Kidney glomerular epithelial cell (primary cell): ENCODE data around the gene PARVA.
A peak's percentile ranks its signal among the peaks of the same experiment; 100 is the strongest.
"Not testable (repeated sequence)": the region's sequence is repeated elsewhere in the genome, so short reads cannot be mapped to it uniquely, and the experiment has no call there.

Experiments used
- DNase-seq: peaks from one replicate; lab custom pipeline; 2025; lab: John Stamatoyannopoulos, UW

The PARVA gene

GRCh38 chr11:12503886-12504285 lies 126.5 kb downstream of the PARVA start:
- DNase-seq: no peak

GRCh38 chr11:12505183-12505582 lies 127.8 kb downstream of the PARVA start:
- no peak for DNase-seq

GRCh38 chr11:12506404-12506921 lies 129.1 kb downstream of the PARVA start:
- no peak for DNase-seq

- DNase-seq: no peak
Measured at GRCh38 chr11:12507391-12507790, 130.0 kb downstream of the PARVA start.

DNA sequence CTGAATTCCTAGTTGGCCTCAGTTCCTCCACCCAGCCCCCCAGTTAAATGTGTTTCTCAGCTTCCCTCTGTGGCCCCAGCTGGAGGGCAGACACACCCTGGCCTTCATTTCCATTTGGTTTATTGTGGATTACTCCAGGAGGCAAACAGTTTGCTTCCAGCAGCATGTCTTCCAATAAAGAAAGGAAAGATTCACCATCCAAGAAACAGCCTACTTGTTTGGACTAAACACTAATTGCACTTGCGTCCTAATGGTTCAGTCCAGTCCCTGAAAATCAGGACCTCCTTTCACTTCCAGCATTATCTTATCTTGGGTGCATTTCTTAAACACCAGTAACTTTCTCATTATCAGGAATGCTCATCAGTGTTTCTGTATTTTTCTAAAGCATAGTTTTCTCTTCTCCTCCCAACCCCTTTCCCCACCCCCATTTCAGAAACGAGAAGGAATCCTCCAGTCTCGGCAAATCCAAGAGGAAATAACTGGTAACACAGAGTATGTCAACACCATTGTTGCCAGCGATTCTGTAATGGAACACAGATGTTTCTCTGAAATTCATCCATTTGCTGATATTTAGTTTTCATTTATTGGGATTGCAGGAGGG lies 130.9 kb downstream of the PARVA start:
- DNase-seq: no peak

DNA sequence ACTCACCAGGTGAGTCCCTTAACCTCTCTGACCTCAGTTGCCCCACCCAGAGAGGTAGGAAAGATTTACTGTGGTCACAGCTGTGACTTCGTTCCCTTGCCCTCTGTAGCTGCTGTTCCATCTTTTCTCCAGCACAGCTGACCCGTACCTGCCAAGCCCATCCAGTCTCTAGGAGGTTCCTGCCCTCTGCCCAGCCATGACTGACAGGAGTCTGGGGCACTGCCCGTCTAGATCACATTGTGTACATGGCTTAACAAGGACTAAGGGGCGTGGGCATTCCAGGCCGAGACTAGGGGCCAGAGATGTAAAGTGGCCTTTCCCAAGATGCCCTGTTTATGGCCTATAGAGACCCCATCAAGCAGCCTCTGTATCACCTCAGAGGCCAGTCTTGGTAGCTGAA lies 132.0 kb downstream of the PARVA start:
- no peak for DNase-seq

DNA sequence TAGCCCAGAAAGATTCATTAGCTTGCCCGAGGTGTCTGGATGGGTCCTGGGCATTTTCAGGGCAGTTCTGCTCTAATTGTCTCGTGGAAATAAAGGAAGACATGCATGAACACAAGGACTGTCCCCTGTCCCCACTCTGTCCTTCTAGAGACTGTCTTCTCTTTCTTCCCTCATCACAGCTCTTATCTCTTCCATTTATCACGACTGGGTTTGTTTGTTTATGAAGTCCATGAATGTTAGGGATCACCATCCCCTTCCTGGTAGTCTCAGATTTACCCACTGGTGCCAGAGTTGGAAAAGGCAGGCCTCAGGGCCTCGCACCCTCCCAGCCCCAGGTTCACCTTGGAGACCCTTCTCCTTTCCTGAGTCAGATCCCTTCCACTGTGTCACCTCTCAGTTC lies 134.8 kb downstream of the PARVA start:
- DNase-seq: no peak

DNA sequence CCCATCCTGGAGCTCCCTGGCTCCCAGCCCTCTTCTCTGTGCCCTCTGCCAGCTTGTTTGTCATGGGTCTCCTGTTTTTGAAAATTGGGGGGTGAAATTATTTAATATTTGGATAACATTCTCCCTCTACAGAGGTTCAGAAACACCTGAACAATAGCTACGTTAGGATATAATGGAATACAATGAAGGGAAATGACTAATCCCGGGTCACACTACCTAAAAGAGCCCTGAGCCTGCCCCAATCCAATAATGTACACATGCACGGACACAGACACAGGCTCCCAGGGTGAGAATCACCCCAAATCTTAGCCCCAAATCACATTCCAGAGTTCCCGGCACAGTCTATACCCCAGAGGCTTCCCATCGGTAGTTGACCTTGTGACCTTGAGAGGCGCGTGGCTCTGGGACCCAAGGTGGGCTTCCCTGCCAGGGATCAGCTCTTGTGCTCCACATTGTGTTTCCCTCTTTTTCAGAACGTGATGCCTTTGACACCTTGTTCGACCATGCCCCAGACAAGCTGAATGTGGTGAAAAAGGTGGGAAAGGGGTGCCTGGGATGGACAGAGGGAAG lies 135.5 kb downstream of the PARVA start:
- no peak for DNase-seq

DNA sequence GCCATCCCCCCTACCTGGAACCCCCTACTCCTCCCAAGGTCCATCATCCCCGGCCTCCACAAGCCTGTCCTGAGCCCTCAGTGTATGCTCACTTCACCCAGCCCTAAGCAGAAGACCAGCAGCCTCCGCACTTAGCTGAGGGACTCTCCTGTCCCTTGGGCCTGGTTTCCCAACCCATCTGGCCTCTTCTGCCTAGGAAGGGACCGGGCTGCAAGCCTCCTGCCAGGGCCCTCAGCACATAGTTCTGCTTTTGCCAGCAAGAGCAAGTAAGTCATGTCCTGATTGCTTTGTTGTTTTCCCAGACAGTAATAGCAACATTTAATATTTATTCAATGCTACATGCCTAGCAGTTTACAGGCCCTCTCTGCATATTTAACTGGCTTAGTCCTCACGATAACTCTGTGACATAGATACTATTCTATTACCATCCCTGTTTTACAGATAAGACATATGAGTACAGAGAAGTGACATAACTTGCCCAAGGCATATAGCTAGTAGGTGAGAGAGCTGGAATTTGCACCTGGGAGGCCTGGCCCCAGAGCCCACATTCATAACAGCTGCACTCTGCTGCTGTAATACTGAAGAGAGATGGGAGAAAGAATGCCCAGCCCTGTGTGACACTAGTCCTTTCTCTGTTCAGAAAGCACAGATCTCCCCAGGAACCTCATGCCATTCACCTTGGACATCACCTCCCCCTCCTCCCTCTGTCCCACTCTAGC lies 139.2 kb downstream of the PARVA start:
- no peak for DNase-seq

- no peak for DNase-seq
Measured at GRCh38 chr11:12517306-12517705, 139.9 kb downstream of the PARVA start.

DNA sequence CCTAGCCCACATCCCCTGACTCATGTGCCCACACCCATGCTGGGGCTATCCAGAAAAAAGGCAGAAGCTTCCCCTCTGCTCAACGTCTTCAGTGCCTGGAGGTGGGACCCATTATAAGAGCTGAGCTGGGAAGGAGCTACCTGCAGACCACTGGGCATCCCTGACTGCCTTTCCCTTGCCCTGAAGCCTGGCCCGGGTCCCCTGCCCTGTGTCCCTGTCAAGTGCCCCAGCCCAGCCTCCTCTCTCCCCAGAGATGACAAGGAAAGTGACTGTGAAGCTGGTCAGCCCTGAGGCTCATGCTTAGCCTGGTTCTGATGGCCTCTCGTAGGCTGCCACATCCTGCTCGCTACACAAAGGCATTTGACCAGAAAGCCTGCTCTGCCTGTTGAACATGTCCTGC lies 140.4 kb downstream of the PARVA start:
- no peak for DNase-seq

GRCh38 chr11:12518606-12519385 lies 141.4 kb downstream of the PARVA start:
- DNase-seq: no peak

DNA sequence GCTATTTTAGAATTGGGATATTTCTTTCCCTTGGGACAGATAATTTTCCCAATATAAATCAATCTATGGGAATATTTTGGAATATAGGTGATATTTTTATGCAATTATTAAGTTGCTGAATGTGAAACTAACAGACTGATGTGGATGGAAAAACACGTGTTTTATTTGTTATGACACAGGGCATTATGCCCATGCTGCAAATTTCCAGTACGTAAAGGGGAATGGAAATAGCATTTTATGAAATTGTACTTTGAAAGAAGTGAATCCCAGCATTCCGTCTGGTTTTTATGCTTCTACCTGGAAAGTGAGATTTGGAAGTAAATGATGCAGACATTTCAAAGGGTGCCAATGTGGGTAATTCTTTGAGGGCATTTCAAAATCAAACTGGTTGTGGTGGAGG lies 142.7 kb downstream of the PARVA start:
- no peak for DNase-seq

- DNase-seq: not testable (repeated sequence)
Measured at GRCh38 chr11:12520576-12520975, 143.2 kb downstream of the PARVA start.

GRCh38 chr11:12523180-12523924 lies 146.0 kb downstream of the PARVA start:
- no peak for DNase-seq

GRCh38 chr11:12524865-12525264 lies 147.5 kb downstream of the PARVA start:
- no peak for DNase-seq

DNA sequence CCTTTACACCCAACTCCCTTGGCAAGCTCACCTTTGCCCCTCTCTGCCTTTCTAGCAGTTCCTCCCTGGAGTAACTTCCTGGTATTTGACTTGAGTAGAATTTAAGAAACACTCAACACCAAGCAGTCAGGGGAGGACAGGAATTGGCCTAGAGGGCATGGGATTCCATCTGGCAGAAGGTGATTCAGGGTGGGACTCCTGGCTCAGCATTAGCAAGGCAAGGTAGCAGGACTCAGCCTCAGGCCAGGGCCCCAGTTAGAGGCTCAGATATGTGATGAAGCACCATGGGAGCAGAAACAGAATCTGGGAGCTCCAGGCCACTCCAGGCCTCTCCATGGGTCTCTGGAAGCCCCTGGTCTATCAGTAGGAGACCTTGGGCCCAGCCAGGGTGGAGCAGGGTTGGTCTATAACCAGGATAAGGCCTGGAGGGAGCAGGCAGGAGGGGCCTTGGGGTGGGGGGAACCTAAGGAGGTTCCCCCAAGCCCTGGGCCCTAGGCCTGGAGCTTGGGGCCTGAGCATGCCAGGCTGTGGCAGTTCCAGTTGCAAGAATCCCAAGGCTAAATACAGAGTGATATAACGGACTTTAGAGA lies 148.2 kb downstream of the PARVA start:
- DNase-seq: no peak

DNA sequence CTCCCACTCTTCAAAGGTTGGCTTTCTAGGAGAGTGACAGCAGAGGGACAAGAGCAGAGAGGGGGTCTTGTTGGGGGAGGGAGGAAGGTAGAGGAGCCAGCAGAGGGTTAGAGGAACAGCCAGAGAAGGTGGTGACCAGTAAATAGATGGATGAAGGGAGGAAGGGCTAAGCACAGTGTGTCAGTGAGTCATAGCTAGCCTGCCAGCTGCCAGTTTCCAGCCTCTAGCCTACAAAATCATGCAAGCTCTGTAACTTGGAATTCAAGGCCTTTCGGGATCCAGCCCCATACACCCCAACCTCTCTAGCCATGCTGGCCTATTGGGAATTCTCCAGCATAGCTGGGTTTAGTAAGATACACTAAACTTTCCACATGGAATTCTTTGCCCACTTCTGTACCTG lies 149.4 kb downstream of the PARVA start:
- peak; percentile 3 for DNase-seq

DNA sequence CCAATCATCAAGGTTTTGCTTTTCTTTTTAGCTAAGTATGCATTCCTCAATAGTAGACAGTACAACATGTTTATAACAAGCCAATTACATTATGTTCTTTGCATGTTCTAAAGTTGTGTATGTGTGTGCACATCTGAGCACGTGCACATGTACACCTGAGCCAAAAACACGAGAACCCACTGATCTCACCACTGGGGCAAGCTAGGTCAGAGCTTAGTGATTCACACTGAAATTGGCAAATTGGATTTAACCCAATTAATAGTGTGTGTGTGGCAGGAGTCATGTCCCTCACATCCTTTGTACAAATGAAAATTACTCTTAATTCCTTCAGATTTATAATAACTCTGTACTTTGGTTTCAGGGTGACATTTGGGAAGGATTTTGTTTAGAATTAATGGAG lies 151.1 kb downstream of the PARVA start:
- DNase-seq: no peak

- DNase-seq: no peak
Measured at GRCh38 chr11:12529041-12529440, 151.7 kb downstream of the PARVA start.

GRCh38 chr11:12529793-12530192 lies 152.4 kb downstream of the PARVA start:
- no peak for DNase-seq

DNA sequence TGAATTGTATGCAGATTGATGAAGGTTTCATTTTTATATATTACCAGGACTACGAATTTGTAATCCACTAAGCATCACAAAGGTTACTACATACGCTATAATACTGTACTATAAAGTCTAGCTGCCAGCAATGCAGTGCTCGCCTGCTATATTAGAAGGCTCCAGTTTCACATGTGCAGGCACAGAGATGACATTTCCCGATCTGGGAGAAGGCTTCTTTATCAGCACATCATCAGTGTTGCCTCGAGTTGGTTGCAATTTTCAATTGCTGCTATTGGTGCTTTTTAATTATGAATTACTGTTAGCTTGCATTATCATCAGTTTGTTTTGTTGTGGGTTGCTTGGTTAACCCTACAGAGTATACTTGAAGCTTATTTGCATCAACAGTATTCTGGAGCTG lies 153.6 kb downstream of the PARVA start:
- DNase-seq: no peak
